ENCODE measurements around the gene PLA2G4B.

DNA sequence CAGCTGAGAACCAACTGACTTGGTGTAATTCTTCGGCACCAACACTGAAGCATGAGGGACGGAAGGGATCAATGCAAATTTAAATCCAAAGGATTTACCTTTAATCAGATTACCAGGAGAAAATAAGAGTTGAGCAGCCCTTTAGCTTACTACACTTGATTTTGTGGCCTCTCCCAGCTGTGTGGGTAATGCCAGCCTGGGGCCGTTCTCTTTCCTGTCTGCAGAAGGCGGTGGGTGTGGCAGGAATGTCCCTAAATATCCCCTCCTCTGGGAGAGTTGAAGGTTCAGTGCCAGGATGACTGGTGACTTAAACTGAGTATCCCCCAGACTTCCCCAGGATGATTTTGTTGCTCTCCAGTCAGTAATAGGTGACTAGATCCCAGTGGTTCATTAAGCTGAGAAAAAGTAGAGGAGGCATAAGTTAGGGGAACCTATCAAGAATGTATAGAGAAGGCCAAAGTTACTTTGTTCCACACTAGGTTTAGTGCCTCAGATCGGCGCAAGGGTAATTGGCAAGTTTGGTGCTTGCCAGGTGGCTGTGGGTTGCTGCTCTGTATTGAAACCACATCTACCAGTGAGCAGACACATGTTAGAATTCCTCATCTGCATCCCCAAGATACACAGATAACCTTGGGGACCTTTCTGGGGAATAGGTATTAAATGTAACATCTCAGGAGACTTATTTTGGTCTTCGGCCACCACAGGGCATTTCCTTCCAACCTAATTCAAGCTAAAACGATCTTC, 41.3 kb upstream of the PLA2G4B start:
- no peak for TF ChIP-seq CTCF (IDR thresholded peaks at IDR 0.05; ENCODE audit: control extremely low read depth in 1 of 3, insufficient read depth in 1 of 3, low read depth in 1 of 3, low read length in 3 of 3)
- TF ChIP-seq, protein P1, sequence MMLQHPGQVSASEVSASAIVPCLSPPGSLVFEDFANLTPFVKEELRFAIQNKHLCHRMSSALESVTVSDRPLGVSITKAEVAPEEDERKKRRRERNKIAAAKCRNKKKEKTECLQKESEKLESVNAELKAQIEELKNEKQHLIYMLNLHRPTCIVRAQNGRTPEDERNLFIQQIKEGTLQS (IDR thresholded peaks at IDR 0.05; ENCODE audit: insufficient read depth, low read depth, low read length) = no peak
- no peak for TF ChIP-seq RFX5 (IDR thresholded peaks at IDR 0.05; ENCODE audit: borderline replicate concordance, low read depth, low read length)
- no peak for TF ChIP-seq POLR2AphosphoS5 (IDR thresholded peaks at IDR 0.05; ENCODE audit: low read depth, low read length)
- no peak for TF ChIP-seq POU5F1 (IDR thresholded peaks at IDR 0.05; ENCODE audit: low read depth, low read length)
- TF ChIP-seq EZH2 (IDR thresholded peaks at IDR 0.05; ENCODE audit: low read depth, low read length, severe bottlenecking) = no peak
